Left kidney (tissue), 2 donors: ENCODE results near the gene CADPS. TPM values are rescaled to one million over a fixed set of nuclear protein-coding genes. Genes with fewer than 3 reads are reported as not detected.

Source experiments
- DNase-seq: peaks from one replicate; pipeline ENCODE4 v3.0.0-alpha.2; 2013
- polyA plus RNA-seq: library from polyadenylated mRNA; unstranded; fragments of 120-200 nt; gene quantifications from one replicate; pipeline ENCODE4 v1.2.1, GENCODE V29; 2013; ENCODE audit not compliant: insufficient read length

Gene CADPS
- polyA plus RNA-seq, 1 donor, result 5.0 TPM

GRCh38 chr3:62632510-62633294 lies 242.5 kb downstream of the CADPS start:
- DNase-seq, result no peak

- no peak for DNase-seq
These were observed 243.7 kb downstream of the CADPS start for GRCh38 chr3:62631488-62631887.

GRCh38 chr3:62630664-62631063 lies 244.6 kb downstream of the CADPS start:
- DNase-seq, result no peak

GRCh38 chr3:62625268-62625667 lies 249.9 kb downstream of the CADPS start:
- no peak for DNase-seq

- DNase-seq, result no peak
These were observed 251.0 kb downstream of the CADPS start for GRCh38 chr3:62624185-62624584.

GRCh38 chr3:62622553-62623174 lies 252.6 kb downstream of the CADPS start:
- DNase-seq, result peak; percentile 61

GRCh38 chr3:62621925-62622324 lies 253.3 kb downstream of the CADPS start:
- DNase-seq, result no peak

- no peak for DNase-seq
These were observed 254.0 kb downstream of the CADPS start for GRCh38 chr3:62621176-62621575.

GRCh38 chr3:62615258-62615849 lies 259.9 kb downstream of the CADPS start:
- no peak for DNase-seq

- DNase-seq, result no peak
These were observed 260.7 kb downstream of the CADPS start for GRCh38 chr3:62614527-62614926.

- no peak for DNase-seq
These were observed 263.5 kb downstream of the CADPS start for GRCh38 chr3:62611541-62612240.

- DNase-seq, result no peak
These were observed 267.8 kb downstream of the CADPS start for GRCh38 chr3:62607287-62608029.

GRCh38 chr3:62605413-62606068 lies 269.7 kb downstream of the CADPS start:
- DNase-seq, result no peak

- no peak for DNase-seq
These were observed 270.4 kb downstream of the CADPS start for GRCh38 chr3:62604751-62605351.

- DNase-seq, result no peak
These were observed 270.9 kb downstream of the CADPS start for GRCh38 chr3:62604298-62604697.

- DNase-seq, result no peak
These were observed 272.2 kb downstream of the CADPS start for GRCh38 chr3:62602987-62603386.

GRCh38 chr3:62602129-62602770 lies 273.0 kb downstream of the CADPS start:
- DNase-seq, result no peak

- DNase-seq, result no peak
These were observed 273.8 kb downstream of the CADPS start for GRCh38 chr3:62601238-62602070.

GRCh38 chr3:62600033-62600432 lies 275.2 kb downstream of the CADPS start:
- no peak for DNase-seq

GRCh38 chr3:62597491-62597890 lies 277.7 kb downstream of the CADPS start:
- no peak for DNase-seq
